ENCODE data around the gene DNHD1.

The DNHD1 gene, protein sequence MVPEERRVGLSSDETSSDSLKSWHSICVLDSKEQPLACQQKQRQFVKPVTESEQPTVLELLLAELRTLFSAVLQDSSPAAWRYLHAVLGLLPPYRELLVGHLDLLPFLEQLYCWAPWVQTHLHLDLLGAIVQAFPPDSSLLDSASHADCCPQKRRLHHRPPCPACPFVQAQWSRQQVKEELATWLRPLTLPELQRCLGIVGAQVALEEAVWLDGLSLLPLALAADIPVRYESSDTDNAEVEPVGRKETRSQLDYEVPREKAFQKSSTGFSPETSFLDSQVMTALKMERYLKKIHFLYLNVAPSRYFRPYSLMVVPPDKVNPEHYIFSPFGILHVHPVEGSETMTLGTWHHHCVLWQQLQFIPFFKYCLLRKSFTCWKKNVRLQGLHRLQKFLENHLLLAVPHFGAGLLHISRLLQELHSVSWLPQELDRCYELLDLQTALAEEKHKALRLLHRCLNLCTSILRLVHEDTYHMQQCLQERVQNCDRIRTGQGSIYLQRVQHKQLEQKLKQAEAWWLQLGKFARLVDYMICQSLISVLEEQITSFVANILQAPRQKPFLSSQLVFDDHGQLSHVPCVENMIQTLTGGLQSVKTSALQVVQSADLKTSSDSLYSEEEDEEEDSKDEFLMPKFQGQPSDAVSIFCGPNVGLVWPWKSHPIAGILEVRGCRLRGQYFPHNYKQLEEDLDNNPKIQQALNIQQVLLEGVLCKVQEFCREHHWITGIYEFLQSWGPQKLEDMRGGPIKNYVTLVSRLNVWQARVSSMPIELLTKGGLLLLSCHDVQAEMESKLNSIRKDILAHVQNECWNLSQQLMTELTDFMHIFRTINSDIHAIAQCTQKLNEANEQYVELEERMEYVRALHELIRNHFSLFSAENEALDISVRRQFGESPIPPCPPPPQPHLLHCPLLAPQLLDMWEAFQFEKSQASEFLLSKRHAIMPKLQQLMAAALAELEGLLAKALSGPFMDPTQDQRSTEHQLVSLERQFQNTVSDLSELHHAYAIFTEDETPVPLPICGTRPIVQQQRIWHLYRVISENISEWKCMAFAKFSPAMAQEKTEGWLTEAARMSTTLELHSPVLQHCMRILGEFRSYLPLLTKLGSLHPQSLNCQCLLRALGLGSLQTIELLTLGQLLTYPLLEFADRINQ (N-terminal part only)

DNA sequence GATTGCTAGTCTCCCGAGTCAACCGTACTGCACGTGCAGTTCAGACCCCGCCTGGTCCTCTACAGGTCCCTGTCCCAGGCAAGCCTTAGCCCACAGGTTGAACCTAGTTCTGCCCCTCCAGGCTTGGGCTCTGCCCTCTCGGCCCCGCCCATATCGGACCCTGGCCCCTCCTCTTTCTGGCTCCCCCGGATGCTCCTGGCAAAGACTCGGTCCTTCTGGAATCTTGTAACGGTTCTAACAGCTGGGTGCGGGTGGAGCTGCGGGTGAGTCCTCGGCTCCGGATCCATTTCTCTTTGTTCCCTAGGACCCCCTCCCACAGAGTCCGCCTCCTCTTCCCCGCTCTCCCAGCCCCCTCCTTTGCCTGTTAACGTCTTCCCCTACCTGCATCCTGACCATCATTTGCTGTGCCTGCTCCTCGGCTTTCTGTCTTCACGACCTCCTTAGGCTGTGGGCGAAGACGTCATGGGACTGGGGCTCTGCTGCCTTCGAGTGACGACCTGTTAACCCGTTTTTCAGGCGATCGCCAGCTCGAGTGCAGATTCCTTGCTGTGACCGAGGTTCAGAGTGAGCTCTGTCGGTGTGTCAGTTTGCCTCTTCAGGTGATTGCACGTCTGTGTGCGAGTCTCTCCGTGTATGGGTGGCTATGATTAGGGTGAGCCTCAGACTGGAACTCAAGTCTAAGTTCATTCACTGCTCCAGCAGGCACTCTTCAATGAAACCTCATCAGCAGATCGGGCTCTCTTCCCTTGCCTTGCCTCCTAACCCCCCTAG lies at the start of gene DNHD1:
Gene DNHD1 (plus strand): TSS at position 212 of the 771 bp plus-strand sequence. CDS start 936 bp downstream, outside the sequence.
- peak; percentile 33 for DNase-seq (ENCODE audit: low read depth, low spot score)

DNA sequence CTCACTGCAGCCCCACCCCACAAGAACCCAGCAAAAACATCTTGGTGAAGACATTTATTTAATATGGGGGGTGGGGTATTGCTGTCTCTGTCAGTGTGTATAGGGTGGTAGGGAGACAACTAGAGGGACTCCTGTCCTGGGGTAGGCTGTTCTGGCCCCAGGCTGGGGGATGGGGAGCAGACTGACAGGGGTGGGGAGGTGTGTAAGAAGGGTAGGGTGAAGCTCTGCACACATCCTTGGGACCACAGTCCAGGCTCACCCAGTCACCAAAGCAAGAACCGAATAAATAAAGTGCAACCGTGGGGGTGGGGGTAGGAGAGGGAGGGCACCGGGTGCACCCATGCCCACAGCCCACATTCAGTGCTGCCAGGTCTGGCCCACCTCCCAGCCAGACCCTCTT lies 48.5 kb upstream of the DNHD1 start:
- DNase-seq (ENCODE audit: low read depth, low spot score) = no peak

DNA sequence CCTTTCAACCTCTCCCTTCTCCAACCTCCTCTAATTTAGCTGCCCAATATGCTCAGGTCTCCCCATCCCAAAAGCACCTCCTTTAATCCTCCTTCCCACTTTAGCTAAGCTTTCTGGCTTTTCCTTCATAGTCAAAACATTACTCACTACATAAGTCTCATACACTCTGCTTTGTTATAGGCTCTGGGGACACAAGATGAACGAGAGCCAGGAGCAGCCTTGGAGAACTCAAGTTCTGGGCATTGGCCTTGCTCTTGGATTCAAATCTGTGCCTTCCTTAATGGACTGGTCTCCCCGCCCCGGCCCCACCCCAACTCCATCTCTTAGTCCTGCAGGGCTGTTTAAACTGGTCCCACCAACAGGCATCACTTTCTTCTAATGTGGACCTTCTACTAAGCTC lies 44.9 kb upstream of the DNHD1 start:
- no peak for DNase-seq (ENCODE audit: low read depth, low spot score)

DNA sequence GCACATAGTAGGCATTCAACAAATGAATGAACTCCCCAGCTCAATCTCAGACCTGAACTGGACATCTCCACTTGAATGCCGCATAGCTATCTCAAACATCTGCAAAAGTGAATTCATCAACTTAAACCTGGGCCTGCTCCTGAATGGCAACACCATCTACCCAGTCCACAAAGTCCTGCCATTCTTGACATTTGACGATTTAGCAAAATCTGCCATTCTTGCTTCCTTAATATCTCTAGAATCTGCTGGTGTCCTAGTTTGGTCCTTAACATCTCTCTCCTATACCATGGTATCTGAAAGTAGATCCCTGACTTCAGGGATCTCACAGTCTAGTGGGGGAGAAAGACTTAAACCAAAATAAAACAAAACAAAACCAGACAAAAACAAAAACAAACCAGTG lies 43.9 kb upstream of the DNHD1 start:
- no peak for DNase-seq (ENCODE audit: low read depth, low spot score)

DNA sequence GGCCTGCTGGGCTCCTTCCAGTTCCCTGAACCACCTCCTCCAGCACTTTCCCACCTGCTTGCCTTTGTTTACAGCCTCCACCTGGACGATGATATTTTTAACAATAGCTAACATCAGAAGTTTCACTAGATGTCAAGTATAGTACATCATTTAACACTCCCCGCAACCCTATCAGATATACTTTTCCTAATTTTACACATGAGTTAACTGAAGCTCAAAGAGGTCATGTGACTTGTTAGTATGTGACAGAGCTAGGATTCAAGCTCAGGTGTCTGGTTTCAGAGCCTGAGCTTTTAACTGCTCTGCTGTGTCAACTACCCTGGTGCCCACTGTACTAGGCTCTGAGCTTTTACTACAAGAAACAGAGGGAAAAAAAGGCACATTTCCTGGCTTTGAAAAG lies 42.0 kb upstream of the DNHD1 start:
- DNase-seq (ENCODE audit: low read depth, low spot score) = no peak

DNA sequence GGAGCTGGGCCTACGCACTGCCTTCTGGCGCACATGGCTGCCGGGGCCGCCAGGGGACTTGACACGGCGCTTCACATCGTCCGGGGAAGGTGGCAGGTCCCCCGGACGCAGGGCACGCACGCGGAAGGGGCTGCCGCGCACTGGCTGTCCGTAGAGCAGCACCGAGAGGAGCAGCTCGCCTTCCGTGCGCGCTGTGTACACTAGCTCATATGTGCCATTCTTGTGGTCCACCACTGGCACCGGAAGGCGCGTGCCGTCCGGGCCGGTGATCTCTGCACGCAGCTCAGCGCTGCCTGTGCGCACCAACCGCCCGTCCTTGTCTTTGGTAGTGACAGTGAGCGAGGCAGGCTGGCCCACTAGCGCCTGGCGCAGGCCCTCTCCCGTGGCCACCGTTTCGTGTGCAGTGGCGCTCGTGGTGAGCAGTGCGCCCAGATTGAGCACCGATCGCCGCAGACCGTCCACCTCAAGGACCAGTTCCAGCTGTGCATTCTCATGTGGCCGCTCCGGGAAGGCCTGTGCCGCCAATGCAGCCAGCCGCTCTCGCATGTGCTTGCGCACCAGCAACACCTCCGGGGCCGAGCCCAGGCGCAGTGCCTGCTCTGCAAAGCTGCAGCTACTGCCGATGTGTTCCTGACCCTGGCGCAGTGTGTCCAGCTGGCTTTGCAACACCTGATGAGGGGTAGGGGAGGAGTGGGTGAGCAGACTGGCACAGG lies 40.6 kb upstream of the DNHD1 start:
- DNase-seq (ENCODE audit: low read depth, low spot score) = no peak

DNA sequence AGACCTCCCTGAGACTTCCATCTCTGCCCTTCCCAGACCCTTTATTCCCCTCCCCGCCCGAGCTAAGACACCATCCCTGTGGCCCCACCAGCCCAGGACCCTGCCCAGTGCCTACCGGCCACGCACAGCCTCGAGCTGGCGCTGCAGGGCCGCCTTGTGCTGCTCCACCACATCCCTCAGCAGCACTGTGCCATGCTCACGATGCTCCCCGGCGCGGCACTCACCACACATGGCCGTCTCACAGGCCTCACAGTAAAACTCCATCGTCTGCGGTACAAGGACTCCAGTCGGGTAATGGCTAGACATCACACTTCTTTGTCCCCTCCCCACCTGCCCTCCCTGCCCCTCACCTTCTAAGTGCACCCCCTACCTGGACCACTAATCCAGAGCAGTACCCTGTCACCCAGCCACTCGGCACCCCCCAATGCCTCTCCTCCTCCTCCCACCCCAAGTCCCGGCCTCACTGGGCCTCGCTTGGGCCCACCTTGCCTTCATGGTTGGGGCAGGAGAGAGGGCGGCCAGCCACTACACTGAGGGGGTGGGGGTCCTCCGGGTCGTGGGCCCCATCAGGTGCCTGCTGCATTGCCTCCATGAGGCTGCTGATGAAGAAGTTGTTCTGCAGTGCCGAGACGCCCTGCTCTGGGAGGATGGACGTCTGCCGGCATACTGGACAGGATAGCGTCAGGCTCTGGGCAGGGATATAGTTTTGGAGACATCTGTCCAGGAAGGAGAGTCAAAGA lies 39.3 kb upstream of the DNHD1 start:
- DNase-seq (ENCODE audit: low read depth, low spot score) = no peak

DNA sequence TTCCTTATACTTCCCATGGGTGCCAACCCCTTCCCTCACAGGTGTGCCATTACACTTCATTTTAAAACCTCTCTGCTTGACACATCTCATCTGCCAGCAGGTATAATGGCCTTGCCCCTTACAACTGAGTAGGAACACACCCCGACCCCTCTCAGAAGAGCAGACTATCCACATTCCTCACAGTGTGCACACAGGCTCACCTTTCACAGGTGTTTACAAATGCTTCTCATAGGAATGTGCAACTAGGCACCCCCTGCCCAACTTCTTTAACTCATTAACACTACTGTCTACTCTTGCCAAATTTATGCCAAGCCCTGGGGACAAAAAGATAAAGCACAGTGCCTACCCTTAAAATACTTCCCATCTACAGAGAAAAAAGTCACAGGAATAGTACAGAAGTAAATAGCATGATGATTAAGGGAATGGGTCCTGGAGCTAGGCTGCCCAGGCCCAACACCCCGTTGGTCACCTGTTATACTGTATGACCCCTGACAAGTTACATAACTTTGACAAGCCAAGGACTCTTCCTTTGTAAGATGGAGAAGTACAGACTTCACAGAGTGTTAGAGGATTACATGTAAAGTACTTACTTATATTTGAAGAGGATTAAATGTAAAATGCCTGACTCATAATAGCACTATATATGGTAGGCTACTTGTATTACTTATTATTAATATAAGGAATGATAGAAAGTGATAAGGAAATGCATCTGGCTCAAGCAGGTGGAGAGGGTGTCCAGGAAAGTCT lies 38.6 kb upstream of the DNHD1 start:
- no peak for DNase-seq (ENCODE audit: low read depth, low spot score)

DNA sequence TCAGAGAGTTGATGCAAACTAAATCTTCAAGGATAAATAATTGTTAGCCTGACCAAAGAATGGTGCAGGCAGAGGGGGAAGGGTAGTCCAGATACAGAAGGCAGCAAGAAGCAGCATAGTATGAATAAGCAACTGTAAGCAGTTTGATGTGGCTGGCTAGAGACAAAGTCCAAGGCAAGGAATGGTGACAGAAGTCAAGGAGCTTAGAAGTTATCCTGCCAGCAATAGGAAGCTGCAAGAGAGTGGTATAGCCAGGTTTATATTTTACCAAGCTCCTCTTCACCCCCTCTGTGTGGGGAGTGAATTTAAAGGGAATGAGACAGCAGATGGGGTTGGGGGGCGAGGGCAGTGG lies 38.0 kb upstream of the DNHD1 start:
- no peak for DNase-seq (ENCODE audit: low read depth, low spot score)

DNA sequence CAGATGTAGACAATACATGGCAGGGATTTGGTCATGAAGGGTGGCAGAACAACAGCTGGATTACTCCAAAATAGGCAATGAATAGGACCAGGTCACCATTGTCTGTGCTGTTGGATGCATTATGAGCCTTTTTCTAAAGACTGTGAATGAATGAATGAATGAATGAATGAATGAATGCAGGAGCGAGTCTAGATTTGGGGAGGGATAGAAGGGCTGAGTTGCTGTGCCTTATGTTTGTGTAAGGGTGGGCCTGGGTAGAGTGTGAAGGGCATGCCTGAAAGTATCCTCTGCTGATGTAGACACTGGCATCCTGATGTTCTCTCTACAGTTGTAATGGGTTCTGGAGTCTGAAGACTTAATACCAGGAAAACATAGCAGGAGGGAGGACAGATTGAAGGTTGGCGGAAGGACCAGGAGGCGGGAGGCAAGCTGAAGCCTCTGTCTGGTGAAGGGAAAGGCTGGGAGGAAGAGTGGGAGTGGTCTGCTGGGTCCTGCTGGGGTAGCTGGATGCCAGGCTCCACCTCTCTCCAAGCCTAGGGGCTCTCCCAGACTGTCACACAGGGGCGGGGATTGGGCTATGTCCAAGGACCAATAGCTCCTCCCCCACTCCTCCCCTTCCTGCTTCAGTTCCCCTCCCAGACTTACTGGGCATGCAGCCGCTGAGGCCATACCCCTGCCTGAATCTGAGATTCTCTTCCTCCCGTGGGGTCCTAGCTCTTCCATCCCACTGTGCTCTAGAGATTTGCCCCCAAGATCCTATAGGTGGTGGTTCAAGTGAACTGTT lies 28.2 kb upstream of the DNHD1 start:
- DNase-seq (ENCODE audit: low read depth, low spot score) = peak; percentile 98

DNA sequence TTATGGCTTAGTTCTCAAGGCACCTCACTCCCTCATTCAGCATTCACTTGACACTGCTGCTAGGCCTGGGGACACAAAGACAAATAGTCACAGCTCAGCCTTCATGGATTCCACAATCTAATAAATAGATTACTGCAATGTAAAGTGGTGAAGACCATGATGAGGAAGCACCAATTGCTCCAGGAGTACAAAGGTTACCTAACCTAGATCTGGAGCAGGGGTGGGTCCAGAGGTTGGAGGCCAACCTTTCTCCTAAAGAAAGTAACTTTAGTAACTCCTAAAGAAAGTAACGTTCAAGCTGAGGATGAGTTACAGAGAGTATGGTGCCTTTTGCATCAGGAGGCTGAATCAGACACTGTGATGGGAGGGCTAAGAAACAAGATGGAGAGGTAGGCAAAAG lies 27.5 kb upstream of the DNHD1 start:
- no peak for DNase-seq (ENCODE audit: low read depth, low spot score)

DNA sequence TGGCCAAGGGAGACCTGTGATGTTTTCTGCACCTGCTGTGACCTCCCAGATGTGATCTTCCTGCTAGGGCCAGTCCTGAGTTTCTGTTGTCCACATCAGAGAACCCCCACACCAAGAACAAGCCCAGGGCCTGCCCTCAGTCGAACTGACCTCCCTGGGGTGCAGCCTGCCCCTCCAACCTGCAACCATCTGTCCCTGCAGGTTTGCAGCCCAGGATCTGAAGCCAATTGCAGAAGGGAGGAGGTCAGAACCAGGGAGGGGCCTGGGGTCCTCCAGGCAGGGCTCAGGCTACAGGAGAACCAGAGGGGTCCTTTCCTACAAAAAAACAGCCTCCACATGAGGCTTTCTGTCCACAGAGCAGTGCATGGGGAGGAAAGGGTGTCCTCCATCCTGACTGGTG lies 24.1 kb upstream of the DNHD1 start:
- DNase-seq (ENCODE audit: low read depth, low spot score) = no peak

DNA sequence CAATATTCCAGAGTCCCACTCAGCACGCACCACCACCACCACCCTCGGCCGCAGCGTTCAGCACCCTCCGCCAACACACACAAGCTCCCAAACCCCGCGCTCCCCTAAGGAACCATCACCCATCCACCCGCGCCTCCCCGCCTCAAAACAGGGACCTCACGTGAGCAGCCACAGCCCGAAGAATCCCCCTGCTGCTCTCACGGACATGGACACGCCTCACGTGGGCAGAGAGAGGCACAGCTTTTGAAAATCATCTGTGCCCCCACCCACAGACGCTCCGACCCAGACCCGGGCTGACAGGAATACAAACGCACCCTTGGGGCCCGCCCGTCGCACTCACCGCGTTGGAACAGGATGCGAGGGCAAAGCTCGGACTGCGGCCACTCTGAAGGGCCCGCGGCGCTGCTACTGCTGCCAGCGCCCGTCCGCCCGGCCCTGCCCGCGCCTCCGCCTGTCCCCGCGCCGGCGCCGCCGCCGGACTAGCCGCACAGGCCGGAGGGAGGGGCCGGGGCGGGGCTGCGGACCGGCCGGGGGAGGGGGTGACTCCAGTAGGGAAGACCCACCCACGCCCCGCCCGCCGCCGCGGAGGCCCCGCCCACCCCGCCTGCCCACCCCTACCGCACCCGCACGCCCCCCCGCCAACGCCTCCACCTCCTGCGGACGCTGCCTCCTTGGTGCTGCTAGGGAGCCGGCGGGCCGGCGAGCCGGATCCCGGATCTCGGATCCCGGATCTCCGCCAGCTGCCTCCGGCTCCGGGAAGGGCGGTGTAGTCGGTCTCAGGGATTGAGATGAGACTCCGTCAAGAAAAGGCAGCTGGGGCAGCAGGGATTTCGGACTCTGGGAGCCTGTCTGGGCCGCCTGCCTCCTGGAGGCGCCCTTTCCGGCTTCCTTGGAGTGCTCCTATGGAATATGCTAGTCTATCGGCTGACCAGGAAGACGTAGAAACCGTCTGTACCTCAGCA lies 23.3 kb upstream of the DNHD1 start, which contains the start of gene TRIM3:
Gene TRIM3 (minus strand): TSS at position 491 of the 962 bp plus-strand sequence. CDS start 8,246 bp downstream, outside the sequence.
- DNase-seq (ENCODE audit: low read depth, low spot score) = peak; percentile 90

DNA sequence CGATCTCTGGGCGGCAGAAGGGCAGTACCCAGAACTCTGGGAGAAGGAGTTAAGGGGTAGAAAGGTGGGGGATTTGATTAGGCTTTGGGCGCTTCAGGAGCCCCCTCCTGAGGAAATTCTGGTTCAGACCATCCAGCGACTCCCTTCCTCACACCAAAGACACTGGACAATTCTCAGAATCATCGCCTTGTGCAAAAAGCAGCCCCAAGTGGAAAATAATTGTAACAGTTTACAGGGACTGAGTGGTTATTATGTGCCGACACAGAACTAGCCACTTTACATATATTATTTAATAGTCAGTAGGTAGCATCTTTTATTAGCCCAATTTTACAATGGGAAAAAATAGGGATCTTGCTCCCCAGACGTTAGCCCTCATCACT lies 22.7 kb upstream of the DNHD1 start:
- no peak for DNase-seq (ENCODE audit: low read depth, low spot score)

DNA sequence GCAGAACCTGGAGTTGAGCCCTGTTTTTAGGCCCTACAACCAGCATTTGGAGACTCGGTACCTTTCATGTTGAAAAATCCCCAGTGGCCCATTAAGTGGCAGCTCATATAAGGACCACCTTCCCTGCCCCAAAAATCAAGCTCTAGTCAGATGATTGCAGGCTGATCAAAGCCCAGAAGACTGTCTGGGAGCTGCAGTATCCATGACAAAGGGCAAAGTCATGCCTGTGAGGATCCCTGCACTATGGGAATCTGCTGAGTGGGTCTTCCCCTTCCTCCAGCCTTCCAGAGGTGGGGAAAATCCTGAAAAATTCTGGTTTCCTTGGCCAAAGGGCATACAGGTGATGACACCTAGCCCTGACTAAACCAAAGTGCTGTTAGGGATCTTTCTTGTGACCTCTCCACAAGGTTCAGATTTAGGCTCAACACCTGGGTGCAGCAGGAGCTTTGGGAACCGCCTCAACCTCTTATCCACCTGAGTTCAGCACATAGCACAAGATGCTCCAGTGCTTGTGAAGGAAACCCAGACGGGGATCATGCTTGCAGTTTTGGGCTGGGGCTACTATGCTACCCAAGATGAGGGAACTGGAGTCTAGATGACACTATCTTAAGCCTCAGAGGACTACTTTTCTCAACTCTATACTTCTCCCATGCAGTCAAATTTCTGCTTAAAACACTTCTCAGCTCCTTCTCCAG lies 22.1 kb upstream of the DNHD1 start:
- peak; percentile 27 for DNase-seq (ENCODE audit: low read depth, low spot score)

DNA sequence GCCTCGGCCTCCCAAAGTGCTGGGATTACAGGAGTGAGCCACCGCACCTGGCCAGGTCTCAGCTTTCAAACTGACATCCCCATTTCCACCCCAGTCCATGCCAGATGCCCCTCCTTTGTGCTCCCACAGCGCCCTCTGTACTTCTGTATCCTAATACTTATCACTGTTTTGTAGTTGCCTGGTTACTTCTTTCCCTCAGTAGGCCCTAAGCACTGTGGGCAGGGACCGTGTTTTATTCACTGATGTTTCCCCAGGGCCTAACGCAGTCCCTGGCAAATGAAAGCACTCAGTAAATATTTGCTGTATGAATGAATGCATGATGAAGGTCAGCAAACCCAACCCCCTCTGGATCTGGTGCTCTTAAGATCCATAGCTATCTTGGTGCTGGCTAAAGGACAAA lies 21.1 kb upstream of the DNHD1 start:
- DNase-seq (ENCODE audit: low read depth, low spot score) = peak; percentile 30

DNA sequence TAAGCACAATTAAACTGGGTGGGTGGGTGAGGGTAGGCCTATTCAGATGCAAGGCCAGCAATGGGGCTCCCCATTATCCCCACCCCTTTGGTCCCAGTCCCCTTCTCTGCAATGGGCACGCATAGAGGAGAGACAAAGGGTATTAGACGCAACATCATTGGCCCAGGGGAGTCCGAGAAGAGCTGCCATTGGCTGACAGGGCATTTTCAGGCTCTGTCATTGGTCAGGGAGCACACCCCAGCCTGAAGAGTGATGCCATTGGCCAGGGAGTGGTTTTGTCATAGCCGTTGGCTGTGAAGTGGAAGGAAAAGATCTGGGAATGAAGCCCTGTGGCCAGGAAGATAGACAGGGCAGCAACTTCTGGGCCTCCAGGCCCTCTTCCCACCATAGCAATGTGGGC lies 20.5 kb upstream of the DNHD1 start:
- DNase-seq (ENCODE audit: low read depth, low spot score) = peak; percentile 6
